Lung (tissue), 12 donors: ENCODE results near the gene PITPNM1. TPM values are rescaled to one million over a fixed set of nuclear protein-coding genes. Genes with fewer than 3 reads are reported as not detected.
A peak's percentile ranks its signal among the peaks of the same experiment; 100 is the strongest.

Experiments used
- ATAC-seq: fragments of 200-7000 bp; cut with Tn5 transposase; one replicate; pipeline ENCODE4 v1.9.1; 2020; ENCODE audit warnings: moderate number of reproducible peaks; ENCODE audit not compliant: insufficient read depth, low FRiP score
- DNase-seq, 3 donors: peaks; one replicate each; pipeline ENCODE4 v3.0.0-alpha.2; 2013 to 2017
- H3K27ac ChIP-seq, 2 donors: one replicate each; pipeline ENCODE4 v1.5.1; 2013; ENCODE audit warnings: mild to moderate bottlenecking in 2 of 2, moderate library complexity in 2 of 2, control low read depth in 1 of 2, inconsistent platforms in 1 of 2, low read depth in 1 of 2, low read length in 1 of 2
- H3K27me3 ChIP-seq, 3 donors: one replicate each; pipeline ENCODE4 v1.5.1; 2013; ENCODE audit warnings: low read length in 2 of 3; ENCODE audit not compliant: control insufficient read depth in 3 of 3, insufficient read depth in 3 of 3
- H3K36me3 ChIP-seq, 4 donors: one replicate each; pipeline ENCODE4 v1.5.1; 2013; ENCODE audit warnings: low read length in 4 of 4, mild to moderate bottlenecking in 1 of 4, moderate library complexity in 1 of 4; ENCODE audit not compliant: control insufficient read depth in 4 of 4, insufficient read depth in 4 of 4
- H3K4me1 ChIP-seq, 5 donors: one replicate each; pipeline ENCODE4 v1.5.1; 2013; ENCODE audit warnings: low read length in 5 of 5, mild to moderate bottlenecking in 2 of 5, moderate library complexity in 1 of 5; ENCODE audit not compliant: control insufficient read depth in 5 of 5, insufficient read depth in 5 of 5
- H3K4me3 ChIP-seq: one replicate; pipeline ENCODE4 v1.5.1; 2013; ENCODE audit warnings: mild to moderate bottlenecking, control low read depth, moderate library complexity
- H3K9ac ChIP-seq, 2 donors: one replicate each; pipeline ENCODE4 v1.5.1; 2013; ENCODE audit warnings: low read length in 2 of 2, control low read depth in 1 of 2; ENCODE audit not compliant: insufficient read depth in 1 of 2
- H3K9me3 ChIP-seq, 4 donors: one replicate each; pipeline ENCODE4 v1.5.1; 2013; ENCODE audit warnings: low read length in 3 of 4, mild to moderate bottlenecking in 1 of 4, moderate library complexity in 1 of 4; ENCODE audit not compliant: control insufficient read depth in 4 of 4, insufficient read depth in 3 of 4
- CTCF ChIP-seq: IDR thresholded peaks from 2 replicates; pipeline ENCODE4 v1.5.1; 2012; ENCODE audit warnings: mild to moderate bottlenecking; ENCODE audit errors: control extremely low read depth, extremely low read depth
- WGBS, 2 donors: extraction: QIAGEN DNeasy Blood & Tissue Kit; methylation state at CpG; one replicate each; pipeline ENCODE4 v1.1.7; 2013; 5-methylcytosine and 5-hydroxymethylcytosine counted together
- polyA plus RNA-seq, 2 donors: library from polyadenylated mRNA; stranded (reverse); fragments of 200-250 nt; gene quantifications; one replicate each; pipeline ENCODE4 v1.2.1, GENCODE V29; 2013
- total RNA-seq, 2 donors: library from RNA; depleted of rRNA in 1 of 2; stranded (reverse); fragments of >200 nt in 1 of 2; gene quantifications; one replicate each; pipeline ENCODE4 v1.2.1, GENCODE V29; 2014 to 2021
- donor health status: control.
- donor health status: control.
- donor health status: Bipolar disorder and iron deficiency.
- donor health status: healthy.
- donor health status: DM: yes; HTN: yes; CAD: no.

Gene PITPNM1
- total and polyA plus RNA-seq, 4 donors, result 23.2 to 67.3 (median 36.3) TPM

DNA sequence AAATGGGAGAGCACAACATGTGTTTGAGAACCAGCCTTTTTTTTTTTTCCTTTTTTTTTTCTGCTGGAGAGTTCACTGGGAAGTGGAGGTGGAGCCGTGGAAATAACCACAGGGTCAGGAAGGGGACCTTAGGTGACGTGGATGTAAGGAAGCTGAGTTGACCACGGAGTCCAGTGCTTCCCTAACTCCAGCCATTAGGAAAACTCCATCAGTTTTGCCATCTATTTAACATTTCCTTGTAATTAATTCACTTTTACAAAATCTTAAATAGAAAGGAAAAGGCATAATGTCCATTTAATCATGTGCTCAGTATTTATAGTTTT lies 4.8 kb upstream of the PITPNM1 start:
- WGBS, 2 donors, result 25 to 35% methylated on average over 3 of the region's 3 CpGs
- DNase-seq (no peak), ATAC-seq (no peak)
- Histone ChIP-seq H3K27me3 (peaks cover 0 to 2% (median 0%) of the 10 kb centered on the region in 3 donors), H3K4me3 (no peak overlapping the region), H3K36me3 (peaks cover 0 to 3% (median 0%) of the 10 kb centered on the region in 4 donors), H3K9me3 (no peaks in the 10 kb centered on the region), H3K4me1 (peaks cover 0 to 23% (median 4%) of the 10 kb centered on the region in 5 donors), H3K27ac (no peak overlapping the region), H3K9ac (no peak overlapping the region)
- TF ChIP-seq CTCF, result no peak

GRCh38 chr11:67508486-67509121 lies 3.4 kb upstream of the PITPNM1 start:
- H3K4me3 ChIP-seq, result peak overlapping the region; percentile 63
- peaks cover 0 to 30% (median 8%) of the 10 kb centered on the region in 5 donors for H3K4me1 ChIP-seq
- H3K9ac ChIP-seq, result peak overlapping the region in 1 of 2 donors; percentile 78
- peak; percentile 95 to 96 (median 96) for DNase-seq
- H3K9me3 ChIP-seq, result no peaks in the 10 kb centered on the region
- peaks cover 0 to 2% (median 0%) of the 10 kb centered on the region in 3 donors for H3K27me3 ChIP-seq
- peaks cover 0 to 3% (median 0%) of the 10 kb centered on the region in 4 donors for H3K36me3 ChIP-seq
- ATAC-seq, result peak; percentile 56
- 1% methylated on average over 53 to 57 of the region's 57 CpGs for WGBS, 2 donors
- no peak for TF ChIP-seq CTCF
- H3K27ac ChIP-seq, result peak overlapping the region; percentile 97 to 99

GRCh38 chr11:67507864-67508485 lies 2.8 kb upstream of the PITPNM1 start, which contains the start of gene CDK2AP2:
TSS of gene CDK2AP2 (minus strand) at chr11:67508162. CDS start at chr11:67508082, 80 bp downstream.
- Histone ChIP-seq H3K4me3 (peak within 1 kb of the TSS; percentile 66), H3K27me3 (peaks cover 0 to 2% (median 0%) of the 10 kb centered on the region in 3 donors), H3K4me1 (peaks cover 0 to 34% (median 10%) of the 10 kb centered on the region in 5 donors), H3K27ac (peak within 1 kb of the TSS; percentile 97 to 99), H3K9me3 (no peaks in the 10 kb centered on the region), H3K36me3 (peaks cover 0 to 3% (median 0%) of the 10 kb centered on the region in 4 donors), H3K9ac (peak within 1 kb of the TSS in 1 of 2 donors; percentile 78)
- TF ChIP-seq CTCF, result no peak
- peak; percentile 86 for ATAC-seq
- DNase-seq, result peak; percentile 97 to 99 (median 98)
- 0 to 1% methylated on average over 57 of the region's 57 CpGs for WGBS, 2 donors
